ENCODE results near the gene RAD51B. TPM values are rescaled to one million over a fixed set of nuclear protein-coding genes. Genes with fewer than 3 reads are reported as not detected.

RAD51B gene
- total and polyA plus RNA-seq, 2 of the 13 experiments (the other 11 are each of a cell fraction or from before 2014, with no cell fraction given) = 7.0 to 9.5 TPM

GRCh38 chr14:68212361-68212760, 392.8 kb downstream of the RAD51B start:
- ChIA-PET CTCF (ENCODE audit: low intra/inter-chr PET ratio, low total read pairs) (no interaction called here), POLR2A (no interaction called here)
- Histone ChIP-seq H3K36me3 (replicated peaks in 1 of 2; ENCODE audit: control insufficient read depth in 1 of 2, insufficient read depth in 2 of 2, low read length in 2 of 2) (no peaks in the 10 kb centered on the region), H3K4me1 (ENCODE audit: insufficient read depth, low read length) (peaks cover 11% of the 10 kb centered on the region; the same call in 1 of the 2 replicates), H3K4me3 (replicated peaks in 1 of 3; ENCODE audit: insufficient read depth in 1 of 3, low read depth in 2 of 3, low read length in 3 of 3) (no peak overlapping the region), H3K4me2 (ENCODE audit: low read depth, low read length) (no peak overlapping the region), H3K27ac (ENCODE audit: extremely low read length, insufficient read depth, low read length) (no peak overlapping the region), H3K27me3 (ENCODE audit: control insufficient read depth in 1 of 2, insufficient read depth in 2 of 2, low read length in 2 of 2) (no peaks in the 10 kb centered on the region), H2AFZ (ENCODE audit: low read length) (no peak overlapping the region), H4K20me1 (ENCODE audit: insufficient read depth, low read length) (no peaks in the 10 kb centered on the region), H3K9ac (ENCODE audit: insufficient read depth, low read depth, low read length) (no peak overlapping the region), H3K79me2 (ENCODE audit: insufficient read depth, low read length) (no peaks in the 10 kb centered on the region), H3K9me3 (ENCODE audit: low read length) (no peaks in the 10 kb centered on the region)
- BruUV-seq (replicated peaks) = no TSS peak
- no peak for ATAC-seq
- DNase-seq (ENCODE audit: low spot score) = no peak
- FAIRE-seq = no peak
- intact Hi-C loops (cut with micrococcal nuclease; ENCODE audit: unreplicated experiment) = no loop called here
- in situ Hi-C loops (cut with HindIII; ENCODE audit: extremely low pct_ligation_motif_present, low pct_unique_long_range_greater_than_20kb) = no loop called here
- TF ChIP-seq CSRNP1 (CRISPR knock-in tag; IDR thresholded peaks at IDR 0.05) (no peak), ZSCAN5A (CRISPR knock-in tag; IDR thresholded peaks at IDR 0.05; ENCODE audit: borderline replicate concordance) (no peak), GFI1 (CRISPR knock-in tag; IDR thresholded peaks at IDR 0.05; ENCODE audit: borderline replicate concordance) (no peak), MIER3 (CRISPR knock-in tag; IDR thresholded peaks at IDR 0.05; ENCODE audit: borderline replicate concordance) (no peak), POLR2A (IDR thresholded peaks at IDR 0.05; ENCODE audit: insufficient read depth in 1 of 2, low read depth in 2 of 2, low read length in 2 of 2) (no peak), ZNF574 (CRISPR knock-in tag; IDR thresholded peaks at IDR 0.05) (no peak), CENPBD1 (CRISPR knock-in tag; IDR thresholded peaks at IDR 0.05; ENCODE audit: borderline replicate concordance, low read depth) (no peak), ZNF781 (CRISPR knock-in tag; IDR thresholded peaks at IDR 0.05; ENCODE audit: borderline replicate concordance, not compliant biosample characterization) (no peak), HNF1A (IDR thresholded peaks at IDR 0.05; ENCODE audit: low read depth) (no peak), HNF1A (CRISPR knock-in tag; IDR thresholded peaks at IDR 0.05; ENCODE audit: borderline replicate concordance) (no peak), ZNF383 (CRISPR knock-in tag; IDR thresholded peaks at IDR 0.05; ENCODE audit: borderline replicate concordance) (no peak), SRY (CRISPR knock-in tag; IDR thresholded peaks at IDR 0.05) (no peak), ZNF496 (CRISPR knock-in tag; IDR thresholded peaks at IDR 0.05; ENCODE audit: insufficient replicate concordance) (no peak), MAFG (CRISPR knock-in tag; IDR thresholded peaks at IDR 0.05) (no peak)

Measured in HepG2 (cell line).